Activated T-cell treated with anti-CD3 and anti-CD28 coated beads, Interleukin-2, amount 50 U/mL, for 1 hour (primary cell): Measurements from ENCODE around the gene MBTD1.
"Not testable (repeated sequence)": the region's sequence is repeated elsewhere in the genome, so short reads cannot be mapped to it uniquely, and the experiment has no call there.

ENCODE experiments used
- DNase-seq: peaks from one replicate; pipeline ENCODE4 v3.0.0-alpha.2; 2020

The MBTD1 gene

DNA sequence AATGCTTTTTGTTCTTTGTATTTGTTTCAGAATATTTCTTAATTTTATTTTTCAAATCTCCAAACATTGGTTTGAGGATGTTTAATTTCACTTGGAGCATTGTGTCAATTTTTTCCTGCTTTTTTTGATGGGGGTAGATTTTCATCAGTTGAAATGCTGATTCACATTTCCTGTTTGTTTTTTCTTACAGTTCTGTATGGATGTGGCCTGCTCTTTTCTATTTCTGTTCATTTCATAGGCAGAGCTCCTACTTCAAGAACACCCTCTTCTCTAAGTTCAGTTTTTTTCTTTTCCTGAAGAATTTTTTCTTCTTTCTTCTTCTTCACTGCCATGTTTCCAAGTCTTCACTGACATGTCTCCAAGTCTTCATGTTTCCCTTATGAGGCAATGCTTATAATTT is 8.8 kb downstream of the MBTD1 start:
- no peak for DNase-seq

DNA sequence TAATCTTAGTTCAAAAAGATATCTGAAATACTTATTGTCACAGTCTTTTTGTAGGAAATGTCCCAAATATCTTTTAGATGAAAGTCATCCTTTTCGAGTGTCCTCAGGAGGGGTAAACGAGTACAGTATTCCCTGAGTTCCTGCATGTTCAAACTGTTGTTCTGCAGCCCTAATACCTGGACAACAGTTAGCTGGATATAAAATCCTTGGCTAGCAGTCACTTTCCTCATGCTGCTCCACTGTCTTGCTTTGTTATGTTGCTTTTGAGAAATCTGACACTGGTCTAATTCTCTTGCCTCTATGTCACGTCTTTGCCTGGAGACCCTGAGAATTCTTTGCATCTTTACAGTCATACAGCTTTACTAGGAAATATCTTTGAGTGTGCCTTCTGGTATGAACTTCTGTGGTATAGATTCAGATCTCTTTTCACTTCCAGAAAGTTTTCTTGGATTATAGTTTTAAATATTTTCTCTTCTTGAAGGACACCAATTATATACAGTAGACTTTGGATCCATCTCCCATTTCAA is 9.5 kb downstream of the MBTD1 start:
- no peak for DNase-seq

DNA sequence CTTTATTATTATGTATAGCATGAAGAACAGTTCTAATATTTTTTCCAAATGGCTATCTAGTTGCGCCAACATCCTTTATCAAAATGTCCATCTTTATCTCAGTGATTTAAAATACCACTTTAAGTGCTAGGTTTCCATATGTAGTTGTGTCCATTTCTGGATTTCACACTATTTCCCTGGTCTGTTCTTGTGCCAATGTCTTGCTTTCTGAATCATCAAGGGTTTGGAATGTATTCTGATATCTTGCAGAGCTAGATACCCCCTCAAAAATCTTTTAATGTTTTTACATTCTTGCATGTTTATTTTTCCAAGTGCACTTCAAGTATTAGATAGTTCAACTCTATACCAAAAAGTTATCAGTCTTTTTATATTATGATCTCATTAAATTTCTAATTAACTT is 14.3 kb downstream of the MBTD1 start:
- DNase-seq = no peak

DNA sequence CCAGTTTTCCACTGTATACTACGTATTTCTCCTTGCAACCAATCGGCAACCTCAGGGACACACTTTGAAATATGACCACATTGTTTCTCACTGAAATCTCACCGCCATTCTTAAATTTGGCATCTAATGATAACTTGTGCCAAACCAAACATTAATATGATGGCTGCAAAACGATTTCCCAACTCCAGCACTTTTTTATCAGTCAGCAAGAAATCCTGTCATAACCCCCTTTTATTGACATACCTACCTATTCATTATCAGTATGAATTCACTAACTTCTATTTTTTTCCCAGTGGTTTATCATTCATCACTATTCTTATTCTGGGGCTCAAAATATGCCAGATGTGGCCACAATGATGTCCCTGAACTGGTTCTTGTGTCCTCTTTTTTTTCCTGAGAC is 15.8 kb downstream of the MBTD1 start:
- DNase-seq = no peak

DNA sequence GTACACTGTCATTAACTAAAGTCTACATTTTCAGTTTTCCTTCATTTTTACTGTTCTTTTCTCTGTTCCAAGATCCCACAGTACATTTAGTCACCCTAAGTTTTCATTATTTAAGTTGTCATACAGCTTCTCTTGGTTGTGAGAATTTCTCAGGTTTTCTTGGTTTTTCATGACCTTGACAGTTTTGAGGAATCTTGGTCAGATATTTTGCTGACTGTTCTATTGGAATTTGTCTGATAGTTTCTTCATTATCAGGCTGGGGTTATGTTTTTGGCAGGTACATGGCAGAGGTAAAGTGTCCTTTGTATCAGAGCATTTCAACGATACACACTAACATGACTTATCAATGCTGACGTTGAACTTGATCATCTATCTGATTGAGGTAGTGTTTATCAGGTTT is 19.6 kb downstream of the MBTD1 start:
- DNase-seq = no peak

DNA sequence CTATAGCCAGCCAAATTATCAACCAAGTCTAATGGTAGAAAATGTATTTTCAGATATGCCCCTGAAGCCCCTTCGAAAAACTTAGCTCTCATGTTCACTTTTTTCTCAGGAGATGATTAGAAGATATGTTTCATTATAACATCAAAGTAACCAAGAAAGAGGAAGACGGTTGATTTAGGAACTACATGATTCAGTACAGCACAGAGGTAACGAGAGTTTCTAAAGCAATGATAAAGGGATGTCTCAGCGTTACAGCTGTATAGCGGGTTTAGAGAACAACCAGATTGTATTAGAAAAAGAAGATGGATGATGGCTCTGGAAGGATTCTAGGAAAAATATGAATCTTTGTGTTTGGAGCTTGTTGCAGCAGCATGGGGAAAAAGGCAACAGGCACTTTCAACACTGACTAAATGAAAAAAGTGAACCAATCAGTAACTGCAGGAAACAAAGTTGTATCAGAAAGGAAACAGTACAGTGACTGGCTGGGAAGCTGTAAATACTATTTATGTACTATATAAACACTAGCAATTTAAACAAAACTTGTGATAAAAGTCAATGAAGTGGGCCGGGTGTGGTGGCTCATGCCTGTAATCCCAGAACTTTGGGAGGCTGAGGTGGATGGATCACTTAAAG is 21.5 kb downstream of the MBTD1 start:
- DNase-seq = no peak

DNA sequence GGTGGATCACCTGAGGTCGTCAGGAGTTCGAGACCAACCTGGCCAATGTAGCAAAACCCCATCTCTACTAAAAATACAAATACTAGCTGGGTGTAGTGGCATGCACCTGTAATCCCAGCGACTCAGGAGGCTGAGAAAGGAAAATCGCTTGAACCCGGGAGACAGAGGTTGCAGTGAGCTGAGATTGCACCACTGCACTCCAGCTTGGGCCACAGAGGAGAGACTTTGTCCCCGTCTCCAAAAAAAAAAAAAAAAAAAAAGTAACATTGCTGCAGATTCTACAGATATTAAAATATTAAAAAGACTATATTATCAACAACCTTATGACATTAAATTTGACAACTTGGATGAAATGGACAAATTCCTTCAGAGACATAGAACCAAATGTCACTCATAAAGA is 25.7 kb downstream of the MBTD1 start:
- DNase-seq = no peak

DNA sequence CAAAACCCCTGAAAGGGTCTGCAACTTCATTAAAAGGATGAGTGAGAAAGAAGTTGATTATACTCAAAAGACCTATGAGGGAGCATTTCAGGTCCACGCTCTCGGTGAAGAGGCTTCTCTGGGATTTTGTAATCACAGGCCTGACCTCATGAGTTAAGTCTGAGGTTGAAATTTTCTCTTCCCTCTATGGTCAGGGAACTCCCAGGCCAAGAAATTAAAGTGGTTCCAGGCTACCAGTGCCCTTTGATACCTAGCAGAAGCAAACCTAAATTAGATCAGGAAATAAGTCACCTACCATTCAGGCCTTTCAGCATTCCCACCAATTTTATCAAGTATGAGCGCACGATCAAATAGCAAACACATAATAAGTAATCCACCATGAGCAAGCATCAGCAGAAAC is 27.9 kb downstream of the MBTD1 start:
- no peak for DNase-seq

DNA sequence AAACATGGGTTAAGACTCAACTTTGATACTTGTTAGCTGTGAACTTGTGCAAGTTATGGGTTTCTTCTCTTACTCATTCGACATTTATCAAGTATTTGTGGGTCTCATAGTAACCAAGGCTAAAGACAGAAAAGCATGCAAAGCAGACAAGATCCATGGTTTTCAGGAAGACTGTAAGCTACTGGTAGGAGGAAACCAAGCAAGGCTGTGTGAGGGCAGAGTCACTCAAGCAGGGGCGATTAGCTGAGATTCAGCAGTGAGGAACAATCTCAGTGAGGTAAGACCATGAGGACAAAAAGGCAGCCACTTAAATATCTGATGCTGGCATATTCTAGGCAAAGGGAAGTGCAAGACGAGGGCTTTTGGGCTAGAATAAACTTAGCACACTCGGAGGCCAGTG is 29.5 kb downstream of the MBTD1 start:
- no peak for DNase-seq

DNA sequence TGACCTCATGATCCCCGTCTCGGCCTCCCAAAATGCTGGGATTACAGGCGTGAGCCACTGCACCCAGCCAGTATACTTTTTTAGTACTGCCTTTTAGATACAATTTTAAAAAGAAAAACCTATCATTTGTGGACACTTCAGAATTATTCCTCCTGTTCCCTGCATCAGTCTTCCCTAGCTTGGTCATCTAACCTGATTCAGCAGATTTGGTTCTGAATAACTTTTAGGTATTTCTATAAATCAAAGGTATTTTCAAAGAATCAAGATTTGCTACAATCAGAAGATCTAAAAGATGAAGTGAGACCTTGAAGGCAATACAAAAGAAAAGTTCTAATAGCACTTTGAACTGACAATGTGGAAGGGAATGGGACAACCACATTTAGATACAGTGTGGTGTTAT is 30.0 kb downstream of the MBTD1 start:
- DNase-seq = no peak

DNA sequence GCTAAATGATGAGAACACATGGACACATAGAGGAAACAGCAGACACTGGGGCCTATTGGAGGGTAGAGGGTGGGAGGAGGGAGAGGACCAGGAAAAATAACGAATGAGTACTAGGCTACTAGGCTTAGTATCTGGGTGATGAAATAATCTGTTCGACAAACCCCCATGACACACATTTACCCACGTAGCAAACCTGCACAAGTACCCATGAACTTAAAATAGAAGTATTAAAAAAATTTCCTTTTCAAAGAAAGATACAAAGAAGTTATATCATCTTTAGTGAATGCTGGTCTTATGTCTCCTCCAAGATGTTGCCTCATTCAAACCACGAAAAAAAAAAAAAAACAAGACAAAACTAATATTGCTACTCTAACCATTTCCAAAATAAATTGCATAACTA is 31.7 kb downstream of the MBTD1 start:
- DNase-seq = no peak

DNA sequence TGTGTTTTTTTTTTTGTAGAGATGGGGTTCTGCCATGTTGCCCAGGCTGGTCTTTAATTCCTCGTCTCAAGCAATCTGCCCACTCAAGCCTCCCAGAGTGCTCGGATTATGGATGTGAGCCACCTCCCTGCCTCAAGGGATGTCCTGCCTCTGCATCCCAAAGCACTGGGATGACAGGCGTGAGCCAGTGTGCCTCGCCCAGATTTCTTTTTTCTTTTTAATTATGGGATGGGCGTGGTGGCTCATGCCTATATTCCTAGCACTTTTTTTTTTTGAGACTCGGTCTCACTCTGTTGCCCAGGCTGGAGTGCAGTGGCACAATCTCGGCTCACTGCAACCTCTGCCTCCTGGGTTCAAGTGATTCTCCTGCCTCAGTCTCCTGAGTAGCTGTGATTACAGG is 34.3 kb downstream of the MBTD1 start:
- not testable (repeated sequence) for DNase-seq

DNA sequence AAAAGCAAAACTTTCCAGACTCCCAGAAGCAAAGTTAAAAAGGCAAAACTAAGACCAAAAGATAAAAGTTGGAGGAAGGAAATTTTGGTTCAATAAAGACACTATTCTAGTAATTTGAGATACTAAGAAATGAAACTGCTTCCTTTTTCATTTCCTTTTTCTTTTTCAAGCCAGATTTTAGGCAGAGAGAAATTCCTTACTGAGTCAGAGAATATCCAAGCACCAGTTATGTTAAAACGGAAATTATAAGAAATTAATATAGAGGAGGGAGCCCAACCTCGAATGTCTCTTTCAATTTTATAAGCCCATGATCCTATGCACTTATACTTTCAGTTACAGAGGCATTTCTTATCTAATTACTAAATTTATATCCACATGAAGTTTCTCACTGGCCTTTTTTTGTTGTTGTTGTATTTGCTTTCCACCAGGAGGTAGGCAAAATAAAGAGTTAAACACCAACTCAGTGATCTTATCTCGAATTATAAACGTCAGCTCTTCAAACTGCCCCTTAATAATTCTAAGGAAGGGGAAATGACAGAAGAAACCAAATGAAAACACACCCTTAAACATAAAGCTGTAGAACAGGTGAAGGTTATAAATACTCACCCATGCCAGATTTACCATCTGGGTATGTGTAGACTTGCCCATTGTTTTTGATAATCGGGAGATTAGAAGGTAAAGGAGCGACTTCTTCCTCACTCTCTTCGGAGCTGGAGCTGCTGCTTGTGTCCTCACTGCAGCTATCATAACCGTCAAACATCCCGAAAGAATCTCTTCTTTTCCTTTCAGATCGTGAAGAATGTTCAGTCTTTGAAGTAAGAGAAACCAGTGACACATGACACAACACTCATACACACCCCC is 35.2 kb downstream of the MBTD1 start:
- DNase-seq = no peak

DNA sequence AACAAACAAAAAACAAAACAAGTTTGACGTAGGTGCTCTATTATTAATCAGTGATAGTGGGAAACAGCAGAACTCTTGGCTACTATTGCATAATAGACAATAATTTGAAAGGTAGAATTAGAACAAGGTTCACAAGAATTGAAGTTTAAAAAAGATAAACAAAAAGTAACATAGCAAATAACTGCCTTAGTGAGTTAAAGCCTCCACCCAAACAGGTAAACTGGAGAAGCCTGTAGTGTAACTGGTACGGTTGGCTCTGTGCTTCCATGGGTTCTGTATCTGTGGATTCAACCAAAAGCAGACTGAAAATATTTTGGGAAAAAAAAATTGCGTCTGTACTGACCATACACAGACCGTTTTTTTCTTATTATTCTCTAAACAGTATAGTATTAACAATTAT is 38.5 kb downstream of the MBTD1 start:
- DNase-seq = no peak

DNA sequence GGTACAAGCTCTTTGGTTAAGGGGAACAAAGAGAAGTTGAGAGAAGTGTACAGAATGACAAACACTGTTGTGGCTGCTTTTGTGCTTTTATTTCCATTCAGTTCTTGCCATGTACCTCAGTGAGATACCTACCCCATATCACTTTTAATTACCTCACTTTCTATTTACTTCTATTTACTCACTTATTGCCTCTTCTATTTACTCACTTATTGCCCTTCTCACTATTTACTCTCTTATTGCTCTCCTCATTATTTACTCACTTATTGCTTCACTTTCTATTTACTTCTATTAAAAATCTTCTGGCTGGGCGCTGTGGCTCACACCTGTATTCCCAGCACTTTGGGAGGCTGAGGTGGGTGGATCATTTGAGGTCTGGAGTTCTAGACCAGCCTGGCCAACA is 41.9 kb downstream of the MBTD1 start:
- no peak for DNase-seq

DNA sequence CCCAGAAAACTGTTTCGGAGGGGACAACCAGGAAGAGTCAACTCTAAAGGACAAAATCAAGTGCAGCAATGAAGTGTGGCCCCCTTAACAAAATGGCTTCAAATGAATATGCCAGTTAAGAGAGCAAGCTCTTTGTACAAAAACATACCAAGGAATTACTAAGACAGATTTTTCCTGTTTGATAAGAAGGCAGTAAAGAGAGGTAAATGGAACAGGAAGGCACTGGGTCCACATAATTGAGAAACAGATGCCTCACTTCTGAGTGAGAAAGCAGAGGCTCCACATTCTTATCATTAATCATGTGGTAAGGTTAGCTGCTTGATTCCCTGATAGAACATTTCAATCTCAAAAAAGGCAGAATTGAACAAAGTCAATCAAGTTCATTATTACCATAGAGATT is 44.9 kb downstream of the MBTD1 start:
- DNase-seq = no peak

DNA sequence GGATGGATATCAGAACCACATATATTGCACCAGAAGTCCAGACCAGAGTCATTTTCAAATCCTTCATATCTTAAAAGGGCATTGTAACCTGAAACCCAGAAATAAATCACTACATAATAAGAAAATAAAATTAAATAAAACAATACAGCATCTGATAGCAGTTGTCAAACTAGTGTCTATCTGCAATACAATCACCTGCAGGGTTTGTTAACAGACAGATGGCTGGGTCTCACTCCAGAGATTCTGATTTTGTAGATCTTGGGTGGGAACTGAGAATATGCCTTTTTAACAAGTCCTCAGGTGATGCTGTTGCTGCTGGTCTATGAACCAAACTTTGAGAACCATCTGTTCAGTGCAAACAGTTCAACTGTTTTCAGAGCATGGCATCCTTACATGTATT is 56.0 kb downstream of the MBTD1 start:
- DNase-seq = no peak

DNA sequence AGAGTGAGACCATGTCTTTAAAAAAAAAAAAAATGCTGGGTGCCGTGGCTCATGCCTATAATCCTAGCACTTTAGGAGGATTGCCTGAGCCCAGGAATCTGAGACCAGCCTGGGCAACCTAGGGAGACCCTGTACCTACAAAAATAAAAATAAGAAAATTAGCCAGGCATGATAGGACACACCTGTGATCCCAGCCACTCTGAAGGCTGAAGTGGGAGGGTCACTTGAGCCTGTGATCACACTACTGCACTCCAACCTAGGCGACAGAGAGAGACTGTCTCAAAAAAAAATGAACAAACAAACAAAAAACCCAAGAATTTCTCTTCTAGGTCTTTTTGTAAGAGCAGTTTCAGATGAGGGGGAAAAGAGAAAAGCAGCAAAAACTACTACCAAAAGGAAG is 59.0 kb downstream of the MBTD1 start:
- DNase-seq = no peak

DNA sequence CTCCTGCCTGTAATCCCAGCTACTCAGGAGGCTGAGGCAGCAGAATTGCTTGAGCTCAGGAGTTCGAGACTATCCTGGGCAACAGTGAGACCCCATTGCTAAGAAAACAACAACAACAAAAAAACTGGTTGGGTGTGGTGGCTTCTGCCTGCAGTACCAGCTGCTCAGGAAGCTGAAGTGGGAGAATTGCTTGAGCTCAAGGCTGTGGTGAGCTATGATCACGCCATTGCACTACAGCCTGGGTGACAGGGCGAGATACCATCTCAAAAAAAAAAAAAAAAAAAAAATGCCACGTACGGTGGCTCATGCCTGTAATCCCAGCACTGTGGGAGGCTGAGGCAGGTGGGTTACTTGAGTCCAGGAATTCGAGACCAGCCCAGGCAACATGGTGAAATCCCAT is 59.6 kb downstream of the MBTD1 start:
- no peak for DNase-seq

DNA sequence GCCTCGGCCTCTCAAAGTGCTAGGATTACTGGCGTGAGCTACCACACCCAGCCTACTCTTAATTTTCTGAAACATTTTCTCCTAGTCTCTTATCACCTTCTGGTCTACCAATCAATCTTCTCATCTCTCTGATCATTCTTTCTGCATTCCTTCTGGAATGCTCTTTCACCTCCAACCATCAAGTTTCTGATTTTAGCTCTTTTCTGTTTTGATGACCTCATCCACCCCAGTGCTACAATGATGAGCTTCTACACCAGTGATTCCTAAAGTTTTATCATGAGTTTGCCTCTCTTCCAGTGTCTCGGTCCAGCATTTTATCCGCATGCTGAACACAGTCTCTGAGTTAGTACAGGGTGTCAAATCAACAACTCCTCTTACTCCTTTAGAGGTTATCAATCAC is 62.1 kb downstream of the MBTD1 start:
- no peak for DNase-seq

DNA sequence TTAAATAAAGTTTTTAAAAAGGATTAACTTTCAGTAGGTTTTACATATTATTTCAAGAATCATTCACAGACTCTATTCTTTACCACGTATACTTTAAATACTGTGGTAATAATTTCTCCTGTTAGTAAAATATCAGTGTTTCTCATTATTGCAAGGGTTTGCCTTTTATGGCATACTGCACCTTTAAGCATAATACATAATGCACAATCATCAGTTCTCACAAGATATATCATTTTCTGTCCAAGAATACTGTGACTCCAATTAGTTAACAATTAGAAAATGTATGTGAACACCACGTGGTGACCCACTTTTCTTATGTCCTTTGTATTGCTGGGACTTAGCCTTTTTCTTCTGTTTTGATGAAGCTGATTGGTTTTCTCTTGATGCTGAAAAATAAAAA is 68.0 kb downstream of the MBTD1 start:
- no peak for DNase-seq

DNA sequence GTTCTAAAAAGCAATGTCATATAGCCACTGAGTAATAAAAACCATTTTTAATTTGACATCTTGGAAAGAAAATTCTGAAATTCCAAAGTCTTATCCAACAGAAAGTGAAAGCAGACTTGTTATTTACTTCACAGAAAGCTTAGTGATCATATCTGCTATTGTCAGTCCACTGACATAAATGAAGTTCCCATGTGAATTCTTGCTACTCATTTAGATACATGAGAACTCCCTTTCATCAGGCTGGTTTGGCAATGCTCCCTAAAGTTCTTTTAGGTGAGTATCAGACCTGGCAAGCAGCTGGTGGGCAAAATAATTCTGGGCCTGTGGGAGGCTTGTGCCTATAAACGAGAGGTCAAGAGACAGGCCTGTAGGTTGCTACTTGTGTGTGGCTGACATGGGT is 70.2 kb downstream of the MBTD1 start:
- DNase-seq = no peak

DNA sequence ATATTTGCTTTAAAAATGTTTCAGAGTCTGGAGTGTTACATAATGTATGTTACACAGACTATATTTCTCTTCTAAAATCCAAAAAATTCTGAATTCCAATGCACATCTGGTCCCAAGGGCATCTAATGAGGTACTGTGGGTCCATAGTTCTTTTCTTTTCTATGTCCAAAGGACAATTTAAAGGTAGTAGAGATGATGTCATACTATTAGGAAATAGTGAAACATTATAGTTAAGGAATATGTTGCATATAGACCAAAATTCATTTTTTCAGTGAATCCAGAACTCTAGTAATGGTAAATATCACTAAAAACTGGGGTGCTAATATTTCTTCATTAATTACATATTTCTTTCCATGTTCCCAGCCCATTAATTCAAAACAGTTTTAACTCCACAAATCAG is 70.7 kb downstream of the MBTD1 start:
- DNase-seq = no peak

DNA sequence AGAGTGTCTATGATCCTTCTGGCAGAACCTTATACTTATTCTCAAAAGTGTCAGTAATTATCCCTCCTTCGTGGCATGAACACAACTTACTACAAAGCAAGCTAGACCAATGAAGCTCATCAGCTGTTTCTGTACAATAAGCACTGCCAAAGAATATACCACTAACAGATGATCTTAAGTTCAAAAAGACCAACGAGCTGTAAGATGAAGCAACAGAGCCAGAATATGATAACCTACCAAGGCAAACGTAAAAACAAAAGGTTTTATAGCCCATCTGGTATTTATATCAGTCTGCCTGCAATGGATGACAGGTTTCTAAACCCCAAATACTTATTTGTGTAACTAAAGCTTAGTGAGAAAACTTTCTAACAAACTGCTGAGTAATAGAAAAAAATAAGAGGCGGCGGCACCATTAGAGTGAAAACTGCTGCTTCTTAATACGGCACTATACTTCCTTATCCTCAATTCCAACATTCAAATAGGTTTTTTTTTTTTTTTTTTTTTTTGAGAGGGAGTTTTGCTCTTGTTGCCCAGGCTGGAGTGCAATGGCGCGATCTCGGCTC is 71.5 kb downstream of the MBTD1 start:
- no peak for DNase-seq
